ENCODE results near the gene MEA1. TPM values are rescaled to one million over a fixed set of nuclear protein-coding genes. Genes with fewer than 3 reads are reported as not detected.
"Not testable (repeated sequence)": the region's sequence is repeated elsewhere in the genome, so short reads cannot be mapped to it uniquely, and the experiment has no call there.

Gene MEA1
- total RNA-seq, 6 donors from 2014 or later: 32.1 to 52.6 (median 43.0) TPM

- Histone ChIP-seq H3K27me3 (no peaks in the 10 kb centered on the region), H3K27ac (no peak overlapping the region), H3K4me1 (peaks cover 16 to 24% (median 16%) of the 10 kb centered on the region in 4 donors), H3K36me3 (peaks cover 7 to 49% (median 33%) of the 10 kb centered on the region in 4 donors), H3K4me3 (no peak overlapping the region), H3K9me3 (no peaks in the 10 kb centered on the region)
- TF ChIP-seq EP300 (IDR thresholded peaks at IDR 0.05) (no peak), POLR2AphosphoS5 (IDR thresholded peaks at IDR 0.05) (no peak), CTCF (IDR thresholded peaks at IDR 0.05) (no peak), POLR2A (IDR thresholded peaks at IDR 0.05) (no peak)
- ATAC-seq (ENCODE audit: low FRiP score in 2 of 2): no peak
- 91 to 97% methylated on average over 12 to 15 of the region's 17 CpGs for WGBS, 2 donors
- peak in 1 of 2 donors; percentile 56 for DNase-seq
Measured at GRCh38 chr6:43050981-43051380, 37.2 kb upstream of the MEA1 start.

DNA sequence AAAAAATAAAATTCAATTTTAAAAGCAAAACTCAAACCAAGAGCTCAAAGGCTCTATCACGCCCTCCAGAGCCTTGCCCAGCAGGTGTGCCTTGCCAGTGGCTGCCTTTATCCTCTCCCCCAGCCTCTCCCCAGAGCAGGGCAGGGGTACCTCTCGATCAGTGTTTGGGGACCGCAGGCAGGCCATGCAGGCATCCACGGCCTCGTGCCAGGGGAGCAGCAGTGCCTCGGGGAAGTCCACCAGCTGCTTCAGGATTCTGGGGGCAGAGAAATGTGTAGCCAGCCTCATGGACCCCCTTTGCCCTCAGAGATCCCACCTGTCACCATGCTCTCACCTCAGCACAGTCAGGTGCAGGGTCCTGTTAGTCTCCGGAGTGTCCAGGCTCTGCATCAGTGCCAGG lies 34.3 kb upstream of the MEA1 start:
- no peaks in the 10 kb centered on the region for H3K27me3 ChIP-seq
- no peak for DNase-seq
- H3K4me3 ChIP-seq: no peak overlapping the region
- no peaks in the 10 kb centered on the region for H3K9me3 ChIP-seq
- H3K36me3 ChIP-seq: peaks cover 6 to 71% (median 49%) of the 10 kb centered on the region in 4 donors
- no peak for ATAC-seq (ENCODE audit: low FRiP score in 2 of 2)
- 83 to 90% methylated on average over 3 to 7 of the region's 7 CpGs for WGBS, 2 donors
- no peak overlapping the region for H3K27ac ChIP-seq
- peaks cover 7 to 13% (median 8%) of the 10 kb centered on the region in 4 donors for H3K4me1 ChIP-seq
- no peak for TF ChIP-seq CTCF (IDR thresholded peaks at IDR 0.05)

GRCh38 chr6:43045371-43045930 lies 31.7 kb upstream of the MEA1 start:
- H3K36me3 ChIP-seq: peaks cover 6 to 88% (median 60%) of the 10 kb centered on the region in 4 donors
- 91 to 94% methylated on average over 8 to 11 of the region's 11 CpGs for WGBS, 2 donors

DNA sequence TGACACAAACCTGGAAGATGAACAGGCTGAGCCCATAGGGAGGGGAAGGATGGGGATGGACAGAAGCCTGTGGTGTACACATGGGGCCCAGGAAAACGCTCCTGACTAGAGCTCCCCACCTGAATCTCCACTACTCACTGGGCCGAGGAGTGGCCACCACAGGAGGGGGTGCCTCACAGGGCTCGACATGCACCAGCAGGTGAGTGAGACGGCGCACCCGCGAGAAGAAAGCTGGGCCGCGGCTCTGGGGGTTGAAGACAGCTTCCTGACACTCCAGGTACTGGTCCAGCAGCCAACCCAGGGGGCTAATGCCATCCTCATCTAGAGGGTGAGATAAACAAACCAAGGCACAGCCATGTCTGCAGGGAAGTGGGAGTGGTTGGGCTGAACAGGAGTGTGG lies 29.6 kb upstream of the MEA1 start:
- WGBS, 2 donors: 88 to 94% methylated on average over 9 of the region's 9 CpGs
- DNase-seq: no peak
- H3K4me3 ChIP-seq: no peak overlapping the region
- TF ChIP-seq EP300 (IDR thresholded peaks at IDR 0.05) (no peak), CTCF (IDR thresholded peaks at IDR 0.05) (no peak), POLR2A (IDR thresholded peaks at IDR 0.05) (no peak), POLR2AphosphoS5 (IDR thresholded peaks at IDR 0.05) (no peak)
- no peak overlapping the region for H3K27ac ChIP-seq
- no peaks in the 10 kb centered on the region for H3K4me1 ChIP-seq
- no peaks in the 10 kb centered on the region for H3K9me3 ChIP-seq
- peaks cover 6 to 88% (median 64%) of the 10 kb centered on the region in 4 donors for H3K36me3 ChIP-seq
- H3K27me3 ChIP-seq: no peaks in the 10 kb centered on the region
- no peak for ATAC-seq (ENCODE audit: low FRiP score in 2 of 2)

More at GRCh38 chr6:43045371-43045930, 31.7 kb upstream of the MEA1 start:
- no peaks in the 10 kb centered on the region for H3K4me1 ChIP-seq
- no peaks in the 10 kb centered on the region for H3K9me3 ChIP-seq
- DNase-seq: no peak
- no peak for ATAC-seq (ENCODE audit: low FRiP score in 2 of 2)
- no peak overlapping the region for H3K27ac ChIP-seq
- H3K27me3 ChIP-seq: no peaks in the 10 kb centered on the region
- TF ChIP-seq POLR2AphosphoS5 (IDR thresholded peaks at IDR 0.05) (no peak), CTCF (IDR thresholded peaks at IDR 0.05) (no peak), EP300 (IDR thresholded peaks at IDR 0.05) (no peak), POLR2A (IDR thresholded peaks at IDR 0.05) (no peak)
- no peak overlapping the region for H3K4me3 ChIP-seq

DNA sequence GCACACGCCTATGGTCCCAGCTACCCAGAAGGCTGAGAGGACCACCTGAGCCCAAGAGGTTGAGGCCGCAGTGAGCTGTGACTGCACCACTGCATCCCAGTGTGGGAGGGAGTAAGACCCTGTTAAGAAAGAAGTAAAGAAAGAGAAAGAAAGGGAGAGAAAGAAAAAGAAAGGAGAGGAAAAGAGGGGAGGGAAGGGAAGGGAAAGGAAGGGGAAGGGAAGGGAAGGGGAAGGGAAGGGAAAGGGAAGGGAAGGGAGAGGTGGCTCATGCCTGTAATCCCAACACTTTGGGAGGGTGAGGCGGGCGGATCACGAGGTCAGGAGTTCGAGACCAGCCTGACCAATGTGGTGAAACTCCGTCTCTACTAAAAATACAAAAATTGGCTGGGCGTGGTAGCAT lies 27.7 kb upstream of the MEA1 start:
- DNase-seq; H3K9me3 ChIP-seq; H3K27ac ChIP-seq; H3K4me3 ChIP-seq; H3K4me1 ChIP-seq; H3K27me3 ChIP-seq; ATAC-seq (ENCODE audit: low FRiP score in 2 of 2): not testable (repeated sequence)
- 93 to 97% methylated on average over 8 of the region's 8 CpGs for WGBS, 2 donors
- H3K36me3 ChIP-seq: peaks cover 15 to 89% (median 70%) of the 10 kb centered on the region in 4 donors
